Activated CD8-positive, alpha-beta T cell treated with anti-CD3 and anti-CD28 coated beads, Interleukin-2, amount 10 ng/mL, durations not matched to agents 7 days and 5 days (primary cell): Measurements from ENCODE around the gene FCHO2. TPM values are rescaled to one million over a fixed set of nuclear protein-coding genes. Genes with fewer than 3 reads are reported as not detected.
"Not testable (repeated sequence)": the region's sequence is repeated elsewhere in the genome, so short reads cannot be mapped to it uniquely, and the experiment has no call there.

Experiments
- ATAC-seq: fragments of 150-1000 bp; cut with Tn5 transposase; one replicate; pipeline ENCODE4 v1.10.0; 2021; ENCODE audit warnings: moderate library complexity
- CTCF ChIA-PET: fragments of 350-600 bp; sonication (Branson Sonifier 250); formaldehyde crosslinking; loops from one replicate; lab custom pipeline; 2021; ENCODE audit warnings: antibody characterized with exemption; lab: Charles Lee
- POLR2A ChIA-PET: fragments of 350-600 bp; sonication (Branson Sonifier 250); formaldehyde crosslinking; loops from one replicate; lab custom pipeline; 2021; ENCODE audit warnings: antibody characterized with exemption; lab: Charles Lee
- DNase-seq: peaks from one replicate; pipeline ENCODE4 v3.0.0-alpha.2; 2020
- H3K27ac Mint-ChIP-seq: one replicate; pipeline ENCODE4 v1.8.0; 2021; ENCODE audit warnings: mild to moderate bottlenecking, mixed read lengths
- H3K27me3 Mint-ChIP-seq: one replicate; pipeline ENCODE4 v1.8.0; 2021; ENCODE audit warnings: low read depth, mixed read lengths
- H3K36me3 Mint-ChIP-seq: one replicate; pipeline ENCODE4 v1.8.0; 2021; ENCODE audit warnings: low read depth, mixed read lengths
- H3K4me1 Mint-ChIP-seq: one replicate; pipeline ENCODE4 v1.8.0; 2021; ENCODE audit warnings: low read depth, mixed read lengths
- H3K4me3 Mint-ChIP-seq: one replicate; pipeline ENCODE4 v1.8.0; 2021; ENCODE audit warnings: mild to moderate bottlenecking, mixed read lengths
- H3K9me3 Mint-ChIP-seq: one replicate; pipeline ENCODE4 v1.8.0; 2022; ENCODE audit warnings: mixed read lengths; ENCODE audit not compliant: insufficient read depth
- total RNA-seq, 2 experiments: library from RNA; stranded (reverse); gene quantifications; one replicate each; pipeline ENCODE4 v1.2.3, GENCODE V29; 2021

The FCHO2 gene
- total RNA-seq, 2 experiments from 2014 or later, result 0.34 to 0.47 TPM

DNA sequence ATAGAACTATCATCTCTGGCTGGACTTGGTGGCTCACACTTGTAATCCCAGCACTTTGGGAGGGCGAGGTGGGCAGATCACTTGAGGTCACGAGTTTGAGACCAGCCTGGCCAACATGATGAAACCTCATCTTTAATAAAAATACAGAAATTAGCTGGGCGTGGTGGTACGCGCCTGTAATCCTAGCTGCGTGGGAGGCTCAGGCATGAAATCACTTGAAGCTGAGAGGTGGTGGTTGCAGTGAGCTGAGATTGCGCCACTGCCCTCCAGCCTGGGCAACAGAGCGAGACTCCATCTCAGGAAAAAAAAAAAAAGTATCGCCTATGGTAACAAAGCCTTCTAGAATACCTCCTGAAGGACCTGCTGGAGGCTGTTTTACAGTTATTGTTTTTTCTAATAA lies 55.8 kb downstream of the FCHO2 start:
- H3K9me3 Mint-ChIP-seq, H3K27ac Mint-ChIP-seq, ATAC-seq, H3K4me3 Mint-ChIP-seq, H3K36me3 Mint-ChIP-seq, H3K27me3 Mint-ChIP-seq, POLR2A ChIA-PET, H3K4me1 Mint-ChIP-seq, CTCF ChIA-PET, DNase-seq: not testable (repeated sequence)

DNA sequence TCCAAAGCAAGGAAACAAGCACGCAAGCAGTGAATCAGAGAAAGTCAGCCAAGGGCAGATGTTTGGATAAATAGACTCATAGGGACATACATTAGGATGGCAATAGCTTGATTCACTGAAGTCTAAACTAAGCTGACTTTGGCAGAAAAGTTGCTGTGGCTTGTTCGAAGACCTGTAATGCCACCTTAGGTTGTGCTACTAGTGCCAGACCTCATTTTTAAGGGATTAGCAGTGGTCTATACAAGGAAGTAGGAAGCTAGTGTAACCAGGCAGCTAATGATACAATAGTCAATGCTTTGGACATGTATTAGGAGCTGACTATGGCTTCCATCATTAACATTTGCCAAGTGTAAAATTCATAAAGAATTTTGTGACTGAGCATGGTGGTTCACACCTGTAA lies 63.1 kb downstream of the FCHO2 start:
- Mint-ChIP-seq H3K27ac (no peak overlapping the region), H3K27me3 (peaks cover 13% of the 10 kb centered on the region), H3K4me1 (no peaks in the 10 kb centered on the region), H3K36me3 (no peaks in the 10 kb centered on the region), H3K4me3 (no peak overlapping the region), H3K9me3 (no peaks in the 10 kb centered on the region)
- no peak for ATAC-seq
- POLR2A ChIA-PET, result no interaction called here
- no peak for DNase-seq
- CTCF ChIA-PET, result no interaction called here

DNA sequence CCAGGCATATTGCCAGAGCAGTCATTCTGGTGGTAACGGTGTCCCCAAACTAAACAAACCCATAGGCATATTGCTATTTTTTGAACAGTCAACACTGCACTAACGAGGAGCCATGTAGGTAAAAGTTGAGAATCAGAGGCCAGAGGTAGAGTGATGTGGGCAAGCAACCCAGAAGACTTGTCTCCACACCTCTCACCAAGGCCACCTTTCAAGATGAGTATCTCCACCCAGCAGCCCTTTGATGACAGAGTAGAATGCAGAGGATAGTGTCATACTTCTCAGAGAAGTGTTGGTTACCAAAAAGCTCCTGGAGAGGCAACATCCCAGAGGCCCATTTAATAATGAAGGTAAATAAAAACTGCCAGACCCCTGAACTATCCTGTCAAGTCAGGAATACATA lies 63.9 kb downstream of the FCHO2 start:
- Mint-ChIP-seq H3K27me3 (peaks cover 13% of the 10 kb centered on the region), H3K36me3 (no peaks in the 10 kb centered on the region), H3K27ac (no peak overlapping the region), H3K4me3 (no peak overlapping the region), H3K4me1 (no peaks in the 10 kb centered on the region), H3K9me3 (no peaks in the 10 kb centered on the region)
- ATAC-seq (no peak), DNase-seq (no peak)
- ChIA-PET POLR2A (no interaction called here), CTCF (no interaction called here)

DNA sequence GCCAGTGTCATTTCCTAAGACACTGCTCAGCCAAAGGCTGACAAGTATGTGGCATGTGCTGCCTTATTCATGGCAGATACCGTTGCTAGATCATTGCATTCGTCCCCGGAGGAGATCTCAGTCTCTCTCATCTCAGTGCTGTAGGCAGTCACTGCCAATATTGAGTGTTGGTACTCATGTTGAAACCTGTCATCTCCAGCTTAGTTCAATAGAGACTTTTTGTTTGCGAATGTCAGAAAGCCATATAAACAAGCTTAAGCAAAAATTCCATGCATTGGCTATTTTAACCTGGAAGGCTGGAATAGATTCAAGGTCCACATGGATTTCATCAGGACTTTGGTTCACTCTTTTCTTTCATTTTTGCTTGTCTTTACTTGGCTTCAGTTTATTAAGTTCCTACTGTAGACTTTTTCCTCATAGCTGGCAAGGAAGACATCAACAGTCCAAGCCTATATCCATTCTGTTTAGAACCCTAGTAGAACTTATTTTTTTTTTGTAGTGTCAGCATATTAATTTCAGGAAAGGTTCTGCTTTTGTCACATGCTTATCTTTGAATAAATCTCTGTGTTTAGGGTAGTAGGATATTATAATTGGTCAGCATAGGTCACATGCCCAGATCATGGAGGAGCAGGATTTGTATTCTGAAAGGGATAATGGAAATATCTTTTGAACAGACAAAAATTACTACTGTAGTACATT lies 66.8 kb downstream of the FCHO2 start:
- Mint-ChIP-seq H3K27ac (no peak overlapping the region), H3K4me1 (no peaks in the 10 kb centered on the region), H3K27me3 (peaks cover 10% of the 10 kb centered on the region), H3K9me3 (no peaks in the 10 kb centered on the region), H3K36me3 (no peaks in the 10 kb centered on the region), H3K4me3 (no peak overlapping the region)
- no peak for DNase-seq
- ChIA-PET CTCF (no interaction called here), POLR2A (no interaction called here)
- no peak for ATAC-seq

DNA sequence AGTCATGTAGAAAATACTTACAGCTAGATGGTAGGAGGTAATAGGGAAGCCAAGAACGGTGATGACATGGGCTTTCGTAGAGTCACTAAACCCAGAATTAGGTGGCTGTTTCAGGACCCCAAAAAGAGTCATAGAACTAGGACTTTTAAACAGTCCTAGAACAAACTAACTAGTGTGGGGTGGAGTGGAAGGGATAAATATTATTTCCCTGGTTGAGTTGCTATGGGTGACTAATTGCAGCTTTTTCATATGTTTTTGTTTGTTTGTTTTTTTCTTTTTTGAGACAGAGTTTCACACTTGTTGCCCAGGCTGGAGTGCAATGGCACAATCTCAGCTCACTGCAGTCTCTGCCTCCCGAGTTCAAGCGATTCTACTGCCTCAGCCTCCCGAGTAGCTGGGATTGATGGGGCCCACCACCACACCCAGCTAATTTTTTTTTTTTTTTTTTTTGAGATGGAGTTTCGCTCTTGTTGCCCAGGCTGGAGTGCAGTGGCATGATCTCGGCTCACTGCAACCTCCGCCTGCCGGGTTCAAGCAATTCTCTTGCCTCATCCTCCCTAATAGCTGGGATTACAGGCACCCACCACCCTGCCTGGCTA lies 69.2 kb downstream of the FCHO2 start:
- POLR2A ChIA-PET, H3K4me1 Mint-ChIP-seq, H3K27ac Mint-ChIP-seq, H3K9me3 Mint-ChIP-seq, DNase-seq, H3K4me3 Mint-ChIP-seq, H3K27me3 Mint-ChIP-seq, CTCF ChIA-PET, ATAC-seq, H3K36me3 Mint-ChIP-seq: not testable (repeated sequence)

DNA sequence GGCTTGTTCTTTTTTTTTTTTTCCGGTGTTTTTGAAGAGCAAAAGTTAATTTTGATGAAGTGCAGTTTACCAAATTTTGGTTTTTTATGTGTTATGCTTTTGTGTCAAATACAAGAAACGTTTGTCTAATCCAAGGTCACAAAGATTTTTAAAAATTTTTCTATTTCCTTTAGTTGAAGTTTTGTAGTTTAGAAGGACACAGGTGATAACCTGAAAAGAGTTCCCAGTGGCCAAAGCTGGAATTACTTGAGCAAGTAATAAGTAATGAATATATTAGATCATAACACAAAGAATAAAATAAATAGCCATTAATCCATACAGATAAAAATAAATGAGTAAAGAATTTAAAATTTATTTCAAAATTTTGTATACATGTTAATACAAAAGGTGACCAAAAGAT lies 71.5 kb downstream of the FCHO2 start:
- Mint-ChIP-seq H3K36me3 (no peaks in the 10 kb centered on the region), H3K27me3 (peaks cover 6% of the 10 kb centered on the region), H3K27ac (no peak overlapping the region), H3K9me3 (no peaks in the 10 kb centered on the region), H3K4me1 (no peaks in the 10 kb centered on the region), H3K4me3 (no peak overlapping the region)
- DNase-seq (no peak), ATAC-seq (no peak)
- POLR2A ChIA-PET, result no interaction called here
- CTCF ChIA-PET, result no interaction called here

DNA sequence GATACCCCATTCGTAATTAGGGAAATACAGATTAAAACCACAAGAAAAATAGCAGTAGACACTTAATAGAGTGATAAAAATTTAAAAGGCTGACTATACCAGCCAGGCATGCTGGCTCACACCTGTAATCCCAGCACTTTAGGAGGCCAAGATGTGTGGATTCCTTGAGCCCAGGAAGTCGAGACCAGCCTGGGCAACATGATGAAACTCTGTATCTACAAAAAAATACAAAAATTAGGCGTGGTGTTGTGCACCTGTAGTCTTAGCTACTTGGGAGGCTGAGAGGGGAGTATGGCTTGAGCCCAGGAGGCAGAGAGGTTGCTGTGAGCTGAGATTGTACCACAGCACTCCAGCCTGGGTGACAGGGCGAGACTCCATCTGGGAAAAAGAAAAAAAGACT lies 72.0 kb downstream of the FCHO2 start:
- POLR2A ChIA-PET, result no interaction called here
- no peak overlapping the region for H3K27ac Mint-ChIP-seq
- CTCF ChIA-PET, result no interaction called here

DNA sequence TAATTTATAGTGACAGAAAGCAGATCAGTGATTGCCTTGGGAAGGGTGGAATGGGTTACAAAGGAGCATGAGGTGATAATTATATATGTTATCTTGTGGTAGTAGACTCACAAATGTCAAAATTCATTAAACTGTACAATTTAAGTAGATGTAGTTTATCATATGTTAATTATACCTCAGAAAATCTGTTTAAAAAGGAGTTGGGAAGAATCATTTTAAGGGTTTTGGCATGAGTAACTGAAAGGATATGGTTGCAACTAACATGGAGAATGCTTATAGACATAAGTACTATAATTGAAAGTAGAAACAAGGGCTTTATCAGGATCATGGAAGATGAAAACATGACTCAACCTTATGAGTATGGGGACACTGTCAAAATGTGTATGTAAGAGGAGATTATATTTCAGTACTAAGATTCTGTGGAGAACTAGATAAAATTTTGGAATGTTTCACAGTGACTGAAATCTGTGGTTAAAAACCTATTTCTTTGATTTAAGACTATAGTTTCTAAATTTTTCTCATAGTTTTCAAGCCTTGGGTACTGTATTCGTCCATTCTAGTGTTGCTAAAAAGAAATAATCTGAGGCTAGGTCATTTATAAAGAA lies 73.3 kb downstream of the FCHO2 start:
- no peaks in the 10 kb centered on the region for H3K36me3 Mint-ChIP-seq
- CTCF ChIA-PET, result no interaction called here
- POLR2A ChIA-PET, result no interaction called here
- no peak overlapping the region for H3K4me3 Mint-ChIP-seq
- H3K27me3 Mint-ChIP-seq, result peaks cover 5% of the 10 kb centered on the region
- ATAC-seq (no peak), DNase-seq (no peak)
- no peaks in the 10 kb centered on the region for H3K4me1 Mint-ChIP-seq
- no peaks in the 10 kb centered on the region for H3K9me3 Mint-ChIP-seq
- no peak overlapping the region for H3K27ac Mint-ChIP-seq

More for the DNA sequence above, 72.0 kb downstream of the FCHO2 start:
- no peak for ATAC-seq
- H3K36me3 Mint-ChIP-seq, result no peaks in the 10 kb centered on the region
- no peak overlapping the region for H3K4me3 Mint-ChIP-seq
- no peaks in the 10 kb centered on the region for H3K9me3 Mint-ChIP-seq
- no peak for DNase-seq
- no peaks in the 10 kb centered on the region for H3K4me1 Mint-ChIP-seq
- peaks cover 5% of the 10 kb centered on the region for H3K27me3 Mint-ChIP-seq

DNA sequence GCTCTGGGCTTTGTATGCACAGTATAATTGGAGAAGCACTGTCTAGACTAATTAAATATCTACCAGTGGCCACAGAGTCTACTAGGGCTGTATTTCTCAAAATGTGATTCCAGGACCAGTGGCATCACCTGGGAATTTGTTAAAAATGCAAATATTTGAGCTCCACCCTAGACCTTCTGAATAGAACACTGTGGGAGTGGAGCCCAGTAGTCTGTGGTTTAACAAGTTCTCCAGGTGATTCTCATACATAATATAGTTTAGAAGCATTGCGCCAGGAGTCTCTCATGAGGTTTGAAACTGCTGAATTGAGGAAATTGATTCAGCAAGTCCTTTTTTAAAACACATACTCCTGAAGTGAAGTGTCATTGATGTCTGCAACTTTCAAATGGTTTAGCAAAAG lies 74.7 kb downstream of the FCHO2 start:
- POLR2A ChIA-PET, result no interaction called here
- no peaks in the 10 kb centered on the region for H3K36me3 Mint-ChIP-seq
- no peaks in the 10 kb centered on the region for H3K4me1 Mint-ChIP-seq
- peaks cover 5% of the 10 kb centered on the region for H3K27me3 Mint-ChIP-seq
- DNase-seq, result no peak
- ATAC-seq, result no peak
- no peak overlapping the region for H3K27ac Mint-ChIP-seq
- H3K9me3 Mint-ChIP-seq, result no peaks in the 10 kb centered on the region
- H3K4me3 Mint-ChIP-seq, result no peak overlapping the region
- CTCF ChIA-PET, result no interaction called here

DNA sequence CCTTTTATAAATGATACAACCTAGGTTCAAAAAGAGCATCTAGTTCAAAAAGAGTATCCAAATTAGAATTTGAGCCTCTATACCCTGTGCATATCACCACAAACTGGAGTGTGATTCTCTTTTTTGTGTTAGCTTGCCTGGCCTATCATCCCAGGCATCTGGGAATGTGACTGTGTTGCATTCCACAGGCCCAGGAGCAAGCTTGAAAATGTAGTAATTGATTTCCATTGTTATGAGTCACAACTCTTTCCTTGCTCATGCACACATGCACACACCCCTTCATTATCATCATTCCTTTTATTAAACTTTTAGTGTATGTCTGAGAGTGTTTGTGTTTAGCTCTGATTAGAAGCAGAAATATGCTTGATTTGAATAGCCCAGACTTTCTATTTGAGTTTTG lies 75.2 kb downstream of the FCHO2 start:
- ChIA-PET POLR2A (no interaction called here), CTCF (no interaction called here)
- no peak for ATAC-seq
- no peak for DNase-seq
- H3K27ac Mint-ChIP-seq, result no peak overlapping the region
- peaks cover 5% of the 10 kb centered on the region for H3K27me3 Mint-ChIP-seq
- H3K36me3 Mint-ChIP-seq, result no peaks in the 10 kb centered on the region
- no peak overlapping the region for H3K4me3 Mint-ChIP-seq
- H3K9me3 Mint-ChIP-seq, result no peaks in the 10 kb centered on the region
- H3K4me1 Mint-ChIP-seq, result no peaks in the 10 kb centered on the region

DNA sequence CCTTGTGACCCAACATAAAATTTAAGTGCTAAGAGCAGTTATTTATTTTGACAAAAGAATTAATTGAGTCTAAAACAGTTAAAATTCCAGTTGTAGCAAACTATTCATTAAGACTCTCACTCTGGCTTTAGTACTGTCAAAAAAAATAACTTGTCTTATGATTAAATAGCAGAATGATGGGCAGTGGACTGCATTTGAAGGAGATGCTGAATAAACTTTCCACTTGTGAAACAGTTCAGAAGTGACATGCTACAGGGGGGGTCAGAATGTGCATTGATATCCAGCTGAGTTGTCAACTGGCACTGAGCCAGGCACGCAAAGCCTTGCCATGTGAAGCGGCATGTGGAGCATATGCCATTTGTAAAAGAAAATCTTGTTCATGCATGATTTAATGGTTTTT lies 76.0 kb downstream of the FCHO2 start:
- ChIA-PET POLR2A (no interaction called here), CTCF (no interaction called here)
- H3K27ac Mint-ChIP-seq, result no peak overlapping the region

DNA sequence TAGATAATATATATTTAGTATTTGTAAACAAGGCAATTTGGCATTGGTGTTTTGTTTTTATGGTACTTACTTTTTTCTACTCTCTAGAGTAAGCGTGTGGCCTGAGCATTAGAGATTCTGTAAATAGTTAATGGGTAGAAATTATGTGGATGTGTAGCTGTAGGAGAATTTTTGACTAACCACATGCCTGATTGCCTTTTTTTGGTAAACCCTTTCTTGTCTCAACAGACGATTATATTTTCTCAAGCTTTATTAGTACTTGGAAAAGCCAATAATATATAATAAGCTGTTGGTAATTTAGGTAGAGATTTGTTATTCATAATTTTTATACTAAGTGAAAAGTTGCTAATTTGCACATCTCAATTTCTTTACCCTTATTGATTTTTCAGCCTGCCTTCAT lies 76.8 kb downstream of the FCHO2 start:
- DNase-seq, result no peak
- no peaks in the 10 kb centered on the region for H3K4me1 Mint-ChIP-seq
- H3K27me3 Mint-ChIP-seq, result peaks cover 5% of the 10 kb centered on the region
- ChIA-PET POLR2A (no interaction called here), CTCF (no interaction called here)
- no peaks in the 10 kb centered on the region for H3K36me3 Mint-ChIP-seq
- no peak for ATAC-seq
- H3K4me3 Mint-ChIP-seq, result no peak overlapping the region
- H3K9me3 Mint-ChIP-seq, result no peaks in the 10 kb centered on the region
- no peak overlapping the region for H3K27ac Mint-ChIP-seq

More for the DNA sequence above, 76.0 kb downstream of the FCHO2 start:
- Mint-ChIP-seq H3K27me3 (peaks cover 5% of the 10 kb centered on the region), H3K36me3 (no peaks in the 10 kb centered on the region), H3K9me3 (no peaks in the 10 kb centered on the region), H3K4me1 (no peaks in the 10 kb centered on the region), H3K4me3 (no peak overlapping the region)
- ATAC-seq (no peak), DNase-seq (no peak)
